ENCODE results near the gene FBXO33.
"Not testable (repeated sequence)": the region's sequence is repeated elsewhere in the genome, so short reads cannot be mapped to it uniquely, and the experiment has no call there.

FBXO33 gene

DNA sequence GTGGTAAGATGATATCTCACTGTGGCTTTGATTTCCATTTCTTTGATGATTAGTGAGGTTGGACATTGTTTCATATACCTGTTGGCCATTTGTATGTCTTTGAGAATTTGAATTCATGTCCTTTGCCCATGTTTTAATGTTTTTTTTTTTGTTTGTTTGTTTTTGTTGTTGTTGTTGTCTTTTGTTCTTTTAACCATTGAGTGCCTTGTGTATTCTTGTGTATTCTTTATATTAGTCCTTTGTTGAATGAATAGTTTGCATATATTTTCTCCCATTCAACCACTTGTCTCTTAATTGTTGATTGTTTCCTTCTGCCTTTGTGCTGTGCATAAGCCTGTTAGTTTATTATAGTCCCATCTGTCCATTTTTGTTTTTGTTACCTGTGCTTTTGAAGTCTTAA, 71.9 kb downstream of the FBXO33 start:
- in situ Hi-C loops (cut with HindIII; ENCODE audit: low sequenced_read_pairs), result no loop called here

DNA sequence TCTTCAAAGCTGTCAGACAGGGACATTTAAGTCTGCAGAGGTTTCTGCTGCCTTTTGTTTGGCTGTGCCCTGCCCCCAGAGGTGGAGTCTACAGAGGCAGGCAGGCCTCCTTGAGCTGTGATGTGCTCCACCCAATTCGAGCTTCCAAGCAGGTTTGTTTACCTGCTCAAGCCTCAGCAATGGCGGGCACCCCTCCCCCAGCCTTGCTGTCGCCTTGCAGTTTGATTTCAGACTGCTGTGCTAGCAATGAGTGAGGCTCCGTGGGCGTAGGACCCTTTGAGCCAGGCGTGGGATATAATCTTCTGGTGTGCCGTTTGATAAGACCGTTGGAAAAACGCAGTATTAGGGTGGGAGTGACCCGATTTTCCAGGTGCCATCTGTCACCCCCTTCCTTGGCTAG, 73.2 kb downstream of the FBXO33 start:
- in situ Hi-C loops (cut with HindIII; ENCODE audit: low sequenced_read_pairs); H3K4me3 ChIP-seq (ENCODE audit: low read depth, low read length); DNase-seq (ENCODE audit: low read depth, low spot score): not testable (repeated sequence)

More for the DNA sequence above, 71.9 kb downstream of the FBXO33 start:
- no peak for DNase-seq (ENCODE audit: low read depth, low spot score)
- TF ChIP-seq, protein P1, sequence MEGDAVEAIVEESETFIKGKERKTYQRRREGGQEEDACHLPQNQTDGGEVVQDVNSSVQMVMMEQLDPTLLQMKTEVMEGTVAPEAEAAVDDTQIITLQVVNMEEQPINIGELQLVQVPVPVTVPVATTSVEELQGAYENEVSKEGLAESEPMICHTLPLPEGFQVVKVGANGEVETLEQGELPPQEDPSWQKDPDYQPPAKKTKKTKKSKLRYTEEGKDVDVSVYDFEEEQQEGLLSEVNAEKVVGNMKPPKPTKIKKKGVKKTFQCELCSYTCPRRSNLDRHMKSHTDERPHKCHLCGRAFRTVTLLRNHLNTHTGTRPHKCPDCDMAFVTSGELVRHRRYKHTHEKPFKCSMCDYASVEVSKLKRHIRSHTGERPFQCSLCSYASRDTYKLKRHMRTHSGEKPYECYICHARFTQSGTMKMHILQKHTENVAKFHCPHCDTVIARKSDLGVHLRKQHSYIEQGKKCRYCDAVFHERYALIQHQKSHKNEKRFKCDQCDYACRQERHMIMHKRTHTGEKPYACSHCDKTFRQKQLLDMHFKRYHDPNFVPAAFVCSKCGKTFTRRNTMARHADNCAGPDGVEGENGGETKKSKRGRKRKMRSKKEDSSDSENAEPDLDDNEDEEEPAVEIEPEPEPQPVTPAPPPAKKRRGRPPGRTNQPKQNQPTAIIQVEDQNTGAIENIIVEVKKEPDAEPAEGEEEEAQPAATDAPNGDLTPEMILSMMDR (IDR thresholded peaks at IDR 0.05; ENCODE audit: low read depth, low read length), result no peak
- no peak overlapping the region for H3K4me3 ChIP-seq (ENCODE audit: low read depth, low read length)

DNA sequence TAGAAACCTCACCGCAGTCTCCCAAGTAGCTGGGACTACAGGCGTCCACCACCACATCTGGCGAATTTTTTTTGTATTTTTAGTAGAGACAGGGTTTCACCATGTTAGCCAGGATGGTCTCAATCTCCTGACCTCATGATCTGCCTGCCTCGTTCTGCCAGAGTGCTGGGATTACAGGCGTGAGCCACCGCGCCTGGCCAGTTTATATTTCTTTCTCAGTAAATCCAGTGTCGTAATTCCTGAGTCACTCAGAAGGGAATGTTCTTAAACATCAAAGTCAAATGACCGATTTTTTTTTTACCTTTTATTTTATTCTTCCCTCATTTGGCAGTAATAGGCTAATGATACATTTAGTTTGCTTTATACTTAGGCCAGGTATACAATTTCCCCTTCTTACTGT, 80.5 kb downstream of the FBXO33 start:
- no peak overlapping the region for H3K4me3 ChIP-seq (ENCODE audit: low read depth, low read length)
- DNase-seq (ENCODE audit: low read depth, low spot score), result no peak
- TF ChIP-seq, protein P1 (IDR thresholded peaks at IDR 0.05; ENCODE audit: low read depth, low read length), result no peak
- in situ Hi-C loops (cut with HindIII; ENCODE audit: low sequenced_read_pairs), result no loop called here

DNA sequence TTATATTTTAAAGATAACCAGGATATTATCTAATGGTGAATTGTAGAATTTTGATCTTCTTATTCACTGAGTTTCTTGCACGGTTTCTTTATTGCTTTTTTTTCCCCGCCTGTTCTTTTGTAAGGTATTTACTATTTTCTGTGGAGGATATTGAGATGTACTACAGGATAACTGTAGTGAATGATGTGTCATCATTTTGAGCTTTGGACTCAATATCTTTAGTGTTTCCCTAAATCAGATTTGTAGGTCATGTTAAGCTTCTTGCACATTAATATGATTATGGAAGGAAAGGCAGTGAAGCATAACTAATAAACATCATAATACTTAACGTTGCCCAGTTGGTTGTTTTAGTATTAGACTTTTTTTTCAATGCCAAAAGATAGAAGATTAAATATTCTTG, 81.4 kb downstream of the FBXO33 start:
- TF ChIP-seq, protein P1 (IDR thresholded peaks at IDR 0.05; ENCODE audit: low read depth, low read length), result no peak
- H3K4me3 ChIP-seq (ENCODE audit: low read depth, low read length), result no peak overlapping the region
- in situ Hi-C loops (cut with HindIII; ENCODE audit: low sequenced_read_pairs), result no loop called here
- DNase-seq (ENCODE audit: low read depth, low spot score), result no peak

Data from astrocyte of the spinal cord (primary cell).